Activated CD8-positive, alpha-beta memory T cell treated with anti-CD3 and anti-CD28 coated beads, Interleukin-2, amount 10 ng/mL, durations not matched to agents 7 days and 5 days (primary cell): Measurements from ENCODE around the gene ZNF174. TPM values are rescaled to one million over a fixed set of nuclear protein-coding genes. Genes with fewer than 3 reads are reported as not detected.

Experiments
- ATAC-seq: fragments of 150-1000 bp; cut with Tn5 transposase; one replicate; pipeline ENCODE4 v1.10.0; 2021; ENCODE audit warnings: moderate library complexity
- CTCF ChIA-PET: fragments of 350-600 bp; sonication (Branson Sonifier 250); formaldehyde crosslinking; loops from one replicate; lab custom pipeline; 2021; ENCODE audit warnings: antibody characterized with exemption; lab: Charles Lee
- DNase-seq: peaks from one replicate; pipeline ENCODE4 v3.0.0-alpha.2; 2020
- H3K27ac Mint-ChIP-seq: one replicate; pipeline ENCODE4 v1.8.0; 2021; ENCODE audit warnings: mild to moderate bottlenecking, mixed read lengths
- H3K27me3 Mint-ChIP-seq: one replicate; pipeline ENCODE4 v1.8.0; 2021; ENCODE audit warnings: mixed read lengths
- H3K36me3 Mint-ChIP-seq: one replicate; pipeline ENCODE4 v1.8.0; 2021; ENCODE audit warnings: mild to moderate bottlenecking, mixed read lengths
- H3K4me1 Mint-ChIP-seq: one replicate; pipeline ENCODE4 v1.8.0; 2021; ENCODE audit warnings: mixed read lengths
- H3K4me3 Mint-ChIP-seq: one replicate; pipeline ENCODE4 v1.8.0; 2021; ENCODE audit warnings: mild to moderate bottlenecking, moderate library complexity, mixed read lengths
- H3K9me3 Mint-ChIP-seq: one replicate; pipeline ENCODE4 v1.8.0; 2022; ENCODE audit warnings: low read depth, mixed read lengths
- total RNA-seq, 2 experiments: library from RNA; stranded (reverse); gene quantifications; one replicate each; pipeline ENCODE4 v1.2.3, GENCODE V29; 2021

ZNF174 gene
- 10 to 100 TPM; 13.9 to 15.4 TPM for total RNA-seq

DNA sequence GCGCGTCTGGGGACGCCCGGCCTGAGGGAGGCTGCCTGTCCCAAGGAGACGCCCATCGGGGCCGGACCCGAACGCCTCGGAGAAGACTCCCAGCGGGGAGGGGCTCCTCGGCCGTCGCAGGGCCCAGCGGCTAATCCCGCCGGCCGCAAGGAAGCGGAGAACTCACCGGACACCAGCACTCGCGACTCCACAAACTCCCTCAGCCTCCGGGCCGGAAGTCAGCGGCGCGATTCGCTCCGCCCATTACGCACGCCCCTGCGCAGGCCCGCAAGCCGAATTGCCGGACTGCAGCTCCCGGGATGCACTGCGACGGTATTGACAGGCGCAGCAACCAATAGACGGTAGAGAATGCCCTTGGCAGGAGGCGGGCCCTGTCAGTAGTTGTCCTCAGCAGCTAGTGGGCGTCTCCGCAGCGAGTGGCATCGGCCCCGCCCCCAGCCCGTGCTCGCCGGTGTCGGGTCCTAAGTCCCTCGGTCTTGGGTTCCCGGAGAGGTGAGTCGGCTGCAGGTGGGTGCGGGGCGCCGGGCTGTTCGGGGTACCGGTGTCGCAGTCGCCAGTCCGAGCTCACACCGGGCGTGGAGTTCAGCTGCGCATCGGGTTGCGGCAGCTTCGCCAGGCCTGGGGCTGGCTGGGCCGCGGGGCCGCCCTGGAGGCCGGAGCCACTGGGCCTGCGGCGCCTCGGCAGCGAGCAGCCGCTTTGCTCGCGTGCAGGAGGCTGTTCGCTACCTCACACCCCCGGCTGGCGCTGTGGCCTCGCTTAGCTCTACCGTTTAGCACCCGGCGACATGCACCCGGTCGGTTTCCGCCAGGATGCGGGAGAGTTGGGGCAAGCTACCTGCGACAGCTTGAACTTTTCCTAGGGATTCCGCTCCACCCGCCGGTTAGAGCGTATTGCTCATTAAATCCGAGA is at the start of gene ZNF174, which contains the start of gene ZSCAN32:
Gene ZNF174, plus strand, starts transcription at position 437 of the 910 bp plus-strand sequence. CDS start 790 bp downstream, outside the sequence.
Gene ZSCAN32, minus strand, starts transcription at position 226 of the 910 bp plus-strand sequence. CDS start 3,447 bp downstream, outside the sequence.
- ATAC-seq (peak; percentile 98), DNase-seq (peak; percentile 100)
- peaks cover 31% of the 10 kb centered on the region for H3K9me3 Mint-ChIP-seq
- H3K4me3 Mint-ChIP-seq = peak within 1 kb of the TSS; percentile 81
- peak within 1 kb of the TSS; percentile 86 for H3K27ac Mint-ChIP-seq
- CTCF ChIA-PET = interaction anchor here (0.7 to 2.0 kb wide), 21 partner anchors 8 to 272 kb away, joined by 3 to 9 read pairs (median 3); partner anchors contain the start of genes CLUAP1, NAA60, TIGD7 and ZNF200
- peaks cover 25% of the 10 kb centered on the region for H3K4me1 Mint-ChIP-seq
- H3K36me3 Mint-ChIP-seq = peaks cover 72% of the 10 kb centered on the region
- H3K27me3 Mint-ChIP-seq = no peaks in the 10 kb centered on the region

DNA sequence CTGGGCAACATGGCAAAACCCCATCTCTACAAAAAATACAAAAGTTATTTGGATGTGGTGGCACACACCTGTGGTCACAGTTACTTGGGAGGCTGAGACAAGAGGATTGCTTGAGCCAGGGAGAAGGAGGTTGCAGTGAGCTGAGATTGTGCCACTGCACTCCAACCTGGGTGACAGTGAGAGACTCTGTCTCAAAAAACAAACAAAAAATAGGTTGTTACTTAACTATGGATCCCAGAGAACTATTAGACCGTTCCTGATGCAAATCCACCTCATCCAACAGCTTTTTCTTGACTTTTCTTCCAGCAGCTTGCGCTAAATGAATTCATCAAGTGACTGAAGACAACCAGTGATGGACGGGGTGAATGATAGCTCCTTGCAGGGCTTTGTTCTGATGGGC is 45.4 kb upstream of the ZNF174 start, which contains the start of gene OR2C1:
Gene OR2C1, plus strand, starts transcription at position 301 of the 400 bp plus-strand sequence. Its CDS starts 52 bp downstream, at position 353.
- H3K4me1 Mint-ChIP-seq = peaks cover 2% of the 10 kb centered on the region
- no peak within 1 kb of the TSS for H3K27ac Mint-ChIP-seq
- H3K9me3 Mint-ChIP-seq = peaks cover 17% of the 10 kb centered on the region
- peaks cover 6% of the 10 kb centered on the region for H3K27me3 Mint-ChIP-seq
- DNase-seq = no peak
- no peak for ATAC-seq
- peaks cover 3% of the 10 kb centered on the region for H3K36me3 Mint-ChIP-seq
- CTCF ChIA-PET = no interaction called here
- no peak within 1 kb of the TSS for H3K4me3 Mint-ChIP-seq

DNA sequence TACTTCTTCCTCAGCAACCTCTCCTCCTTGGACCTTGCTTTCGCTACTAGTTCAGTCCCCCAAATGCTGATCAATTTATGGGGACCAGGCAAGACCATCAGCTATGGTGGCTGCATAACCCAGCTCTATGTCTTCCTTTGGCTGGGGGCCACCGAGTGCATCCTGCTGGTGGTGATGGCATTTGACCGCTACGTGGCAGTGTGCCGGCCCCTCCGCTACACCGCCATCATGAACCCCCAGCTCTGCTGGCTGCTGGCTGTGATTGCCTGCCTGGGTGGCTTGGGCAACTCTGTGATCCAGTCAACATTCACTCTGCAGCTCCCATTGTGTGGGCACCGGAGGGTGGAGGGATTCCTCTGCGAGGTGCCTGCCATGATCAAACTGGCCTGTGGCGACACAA is 44.9 kb upstream of the ZNF174 start:
- CTCF ChIA-PET = no interaction called here
- Mint-ChIP-seq H3K36me3 (peaks cover 3% of the 10 kb centered on the region), H3K4me3 (no peak overlapping the region), H3K9me3 (peaks cover 19% of the 10 kb centered on the region), H3K4me1 (peaks cover 2% of the 10 kb centered on the region), H3K27ac (no peak overlapping the region), H3K27me3 (peaks cover 6% of the 10 kb centered on the region)
- DNase-seq (no peak), ATAC-seq (no peak)

DNA sequence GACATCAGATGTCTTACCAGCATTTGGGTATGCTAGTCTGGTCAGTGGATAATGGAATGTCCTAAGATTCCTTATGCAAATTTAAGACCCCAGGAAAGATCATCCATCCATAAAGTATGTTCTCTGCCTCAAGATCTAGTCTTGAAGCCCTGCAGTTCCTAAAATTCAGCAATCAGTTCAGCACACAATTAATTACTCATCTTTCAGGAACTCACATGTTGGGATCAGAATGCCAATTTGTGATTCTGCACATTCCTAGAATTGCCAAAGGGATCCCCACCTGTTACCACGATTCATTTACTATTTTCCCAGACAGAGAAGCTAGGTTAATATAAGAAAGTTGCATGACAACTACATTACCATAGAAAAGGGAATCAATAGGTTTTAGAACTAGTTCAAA is 42.1 kb upstream of the ZNF174 start:
- Mint-ChIP-seq H3K9me3 (peaks cover 26% of the 10 kb centered on the region), H3K27me3 (peaks cover 6% of the 10 kb centered on the region), H3K36me3 (peaks cover 6% of the 10 kb centered on the region), H3K4me1 (peaks cover under 1% of the 10 kb centered on the region), H3K27ac (no peak overlapping the region), H3K4me3 (no peak overlapping the region)
- DNase-seq (no peak), ATAC-seq (no peak)
- CTCF ChIA-PET = no interaction called here

DNA sequence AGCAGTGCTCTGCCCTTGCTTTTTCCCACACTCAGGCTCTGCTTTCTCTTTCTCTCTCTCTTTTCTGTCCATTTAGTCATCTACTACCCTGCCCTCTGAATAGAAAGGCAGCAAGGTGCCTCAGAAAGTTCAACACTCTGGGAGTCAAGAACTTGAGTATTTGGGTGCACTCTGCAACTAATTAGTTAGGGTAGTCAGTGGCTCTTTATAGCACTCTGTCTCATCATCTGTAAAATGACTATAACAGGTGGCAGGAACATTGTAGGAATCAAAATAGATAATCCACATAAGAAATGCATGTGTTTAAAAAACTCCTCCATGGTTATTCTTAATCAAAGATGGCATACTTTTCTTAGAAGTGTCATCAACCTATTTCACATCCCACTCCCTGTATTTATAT is 38.1 kb upstream of the ZNF174 start:
- DNase-seq (no peak), ATAC-seq (no peak)
- Mint-ChIP-seq H3K36me3 (peaks cover 14% of the 10 kb centered on the region), H3K27me3 (peaks cover 6% of the 10 kb centered on the region), H3K27ac (no peak overlapping the region), H3K4me3 (no peak overlapping the region), H3K4me1 (peaks cover 20% of the 10 kb centered on the region), H3K9me3 (peaks cover 19% of the 10 kb centered on the region)
- CTCF ChIA-PET = no interaction called here

DNA sequence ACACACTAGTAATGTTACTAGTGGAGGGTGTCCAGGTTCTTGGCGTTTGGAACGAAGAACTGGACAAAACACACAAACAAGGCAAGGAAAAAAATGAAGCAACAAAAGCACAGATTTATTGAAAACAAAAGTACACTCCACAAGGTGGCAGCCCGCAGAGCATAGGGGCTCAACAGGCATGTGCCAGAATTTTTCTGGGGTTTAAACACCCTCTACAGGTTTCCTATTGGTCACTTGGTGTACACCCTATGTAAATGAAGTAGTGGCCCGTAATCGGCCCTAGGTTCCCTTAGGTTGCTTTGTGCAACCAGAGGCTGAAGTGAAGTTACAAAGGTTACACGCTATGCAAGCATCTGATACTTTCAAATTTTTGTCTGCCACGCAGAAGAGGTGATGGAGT is 37.2 kb upstream of the ZNF174 start:
- peaks cover 5% of the 10 kb centered on the region for H3K27me3 Mint-ChIP-seq
- peak overlapping the region; percentile 58 for H3K27ac Mint-ChIP-seq
- no peak overlapping the region for H3K4me3 Mint-ChIP-seq
- no peak for ATAC-seq
- H3K36me3 Mint-ChIP-seq = peaks cover 16% of the 10 kb centered on the region
- H3K9me3 Mint-ChIP-seq = peaks cover 17% of the 10 kb centered on the region
- CTCF ChIA-PET = no interaction called here
- DNase-seq = no peak
- H3K4me1 Mint-ChIP-seq = peaks cover 20% of the 10 kb centered on the region

DNA sequence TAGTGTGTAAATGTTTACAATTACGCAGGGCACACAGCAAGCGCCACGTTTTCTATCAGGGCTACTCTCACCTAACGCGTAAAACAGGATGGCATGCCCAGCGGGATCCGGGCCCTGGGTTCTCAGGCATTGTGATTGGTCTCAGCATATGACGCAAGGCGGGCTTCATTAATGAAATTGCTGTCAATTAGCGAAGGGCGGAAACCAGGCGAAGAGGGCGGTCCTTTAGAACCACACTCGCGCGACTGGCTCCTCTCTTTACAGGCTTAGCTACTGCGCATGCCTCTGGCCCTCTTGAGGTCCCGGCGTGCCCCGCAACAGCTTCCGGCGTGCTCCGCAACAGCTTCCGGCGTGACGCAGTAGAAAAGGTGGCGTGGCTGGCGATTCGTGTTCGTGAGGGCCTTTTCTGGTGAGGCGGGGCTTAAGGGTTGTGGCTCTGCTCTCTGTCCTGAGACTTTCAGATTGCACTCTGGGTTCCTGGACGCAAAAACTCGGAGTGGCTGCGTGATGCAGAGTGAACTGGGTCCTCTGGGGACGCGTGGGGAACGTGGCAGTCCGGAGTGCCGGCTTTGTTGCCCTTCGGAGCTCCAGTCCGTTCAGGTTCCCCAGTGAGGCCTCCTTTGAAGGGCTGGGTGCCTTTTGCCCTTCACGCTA is 36.1 kb upstream of the ZNF174 start:
- Mint-ChIP-seq H3K4me1 (peaks cover 20% of the 10 kb centered on the region), H3K4me3 (peak overlapping the region; percentile 71), H3K27me3 (peaks cover 3% of the 10 kb centered on the region), H3K9me3 (peaks cover 13% of the 10 kb centered on the region), H3K36me3 (peaks cover 19% of the 10 kb centered on the region), H3K27ac (peak overlapping the region; percentile 88)
- CTCF ChIA-PET = interaction anchor here (1.0 to 1.3 kb wide), 3 partner anchors 8 to 79 kb away, joined by 3 to 5 read pairs (median 4); partner anchors contain the start of genes NAA60, ZNF174 and ZSCAN32
- peak; percentile 95 for DNase-seq
- peak; percentile 97 for ATAC-seq

DNA sequence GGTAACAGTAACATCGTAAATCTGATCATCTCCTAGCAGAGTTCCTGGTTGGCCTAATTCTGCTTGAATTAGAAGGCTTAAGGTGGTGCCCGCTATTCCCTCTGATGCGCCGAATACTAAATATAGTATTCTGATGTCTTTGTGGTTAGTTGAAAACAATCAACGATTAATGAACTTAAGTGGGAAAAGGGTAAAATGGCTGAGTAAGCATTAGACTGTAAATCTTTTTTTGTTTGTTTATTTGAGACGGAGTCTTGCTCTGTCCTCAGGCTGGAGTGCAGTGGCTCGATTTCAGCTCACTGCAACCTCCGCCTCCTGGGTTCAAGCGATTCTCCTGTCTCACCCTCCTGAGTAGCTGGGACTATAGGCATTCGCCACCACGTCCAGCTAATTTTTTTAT is 31.9 kb upstream of the ZNF174 start:
- Mint-ChIP-seq H3K36me3 (peaks cover 18% of the 10 kb centered on the region), H3K4me1 (peaks cover 18% of the 10 kb centered on the region), H3K27ac (no peak overlapping the region), H3K27me3 (no peaks in the 10 kb centered on the region), H3K4me3 (no peak overlapping the region), H3K9me3 (peaks cover 11% of the 10 kb centered on the region)
- ATAC-seq (no peak), DNase-seq (no peak)
- CTCF ChIA-PET = no interaction called here

DNA sequence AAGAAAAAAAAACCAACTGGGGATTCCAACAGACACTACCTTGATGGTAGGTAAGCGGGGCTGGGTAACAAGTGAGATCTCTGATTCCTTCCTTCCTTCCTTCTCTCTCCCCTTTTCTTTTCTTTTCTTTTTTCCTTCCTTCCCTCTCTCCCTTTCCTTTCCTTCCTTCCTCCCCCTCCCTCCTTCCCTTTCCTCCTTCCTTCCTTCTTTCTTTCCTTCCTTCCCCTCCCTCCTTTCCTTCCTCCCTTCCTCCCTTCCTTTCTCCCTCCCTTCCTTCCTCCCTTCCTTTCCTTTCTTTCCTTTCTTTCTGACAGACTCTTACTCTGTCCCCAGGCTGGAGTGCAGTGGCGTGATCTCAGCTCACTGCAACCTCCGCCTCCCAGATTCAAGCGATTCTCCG is 25.3 kb upstream of the ZNF174 start:
- H3K4me1 Mint-ChIP-seq = no peaks in the 10 kb centered on the region
- ATAC-seq (no peak), DNase-seq (no peak)
- peaks cover 20% of the 10 kb centered on the region for H3K36me3 Mint-ChIP-seq
- CTCF ChIA-PET = no interaction called here
- H3K27me3 Mint-ChIP-seq = no peaks in the 10 kb centered on the region
- no peak overlapping the region for H3K27ac Mint-ChIP-seq
- no peak overlapping the region for H3K4me3 Mint-ChIP-seq
- peaks cover 29% of the 10 kb centered on the region for H3K9me3 Mint-ChIP-seq

DNA sequence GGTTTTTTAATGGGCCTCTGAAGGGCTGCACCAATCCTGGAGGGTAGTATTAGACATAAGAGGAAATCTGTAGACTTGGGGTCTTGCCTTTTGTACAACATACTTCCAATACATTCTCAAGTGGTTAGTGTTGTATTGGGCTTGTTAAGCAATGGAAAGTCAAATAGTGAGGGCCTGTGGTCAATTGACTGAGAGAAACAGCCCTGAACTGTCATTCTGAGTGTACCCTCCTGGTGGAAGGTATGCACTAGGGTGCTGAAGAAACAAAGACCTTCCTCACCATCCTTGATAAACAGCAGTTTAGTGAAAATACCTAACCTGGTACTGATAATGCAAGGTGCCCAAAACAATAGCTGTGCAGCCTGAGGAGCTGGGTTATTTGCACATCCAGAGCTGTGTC is 23.1 kb upstream of the ZNF174 start:
- no peaks in the 10 kb centered on the region for H3K4me1 Mint-ChIP-seq
- no peaks in the 10 kb centered on the region for H3K27me3 Mint-ChIP-seq
- no peak overlapping the region for H3K27ac Mint-ChIP-seq
- H3K36me3 Mint-ChIP-seq = peaks cover 40% of the 10 kb centered on the region
- CTCF ChIA-PET = interaction anchor here (1.3 kb wide), 1 partner anchor 74 kb away, joined by 3 read pairs; no protein-coding TSS in a partner anchor
- H3K4me3 Mint-ChIP-seq = no peak overlapping the region
- ATAC-seq = no peak
- no peak for DNase-seq
- peaks cover 45% of the 10 kb centered on the region for H3K9me3 Mint-ChIP-seq

DNA sequence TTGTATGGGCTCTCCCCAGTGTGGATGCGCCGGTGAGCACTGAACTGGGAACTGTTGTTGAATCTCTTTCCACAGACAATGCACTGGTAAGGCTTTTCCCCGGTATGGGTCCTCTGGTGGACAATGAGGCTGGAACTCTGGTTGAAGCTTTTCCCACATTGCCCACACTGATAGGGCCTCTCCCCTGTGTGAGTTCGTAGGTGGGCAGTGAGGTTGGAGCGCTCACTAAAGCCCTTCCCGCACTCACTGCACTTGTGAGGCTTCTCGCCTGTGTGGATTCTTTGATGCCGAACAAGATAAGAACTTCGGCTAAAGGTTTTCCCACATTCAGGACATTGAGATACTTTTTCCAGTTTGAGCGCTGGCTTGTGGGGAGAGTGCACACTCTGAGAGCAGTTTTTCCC is 18.0 kb upstream of the ZNF174 start:
- CTCF ChIA-PET = interaction anchor here (1.5 kb wide), 1 partner anchor 18 kb away, joined by 3 read pairs; the partner anchor contains the start of genes ZNF174 and ZSCAN32
- no peak overlapping the region for H3K27ac Mint-ChIP-seq

DNA sequence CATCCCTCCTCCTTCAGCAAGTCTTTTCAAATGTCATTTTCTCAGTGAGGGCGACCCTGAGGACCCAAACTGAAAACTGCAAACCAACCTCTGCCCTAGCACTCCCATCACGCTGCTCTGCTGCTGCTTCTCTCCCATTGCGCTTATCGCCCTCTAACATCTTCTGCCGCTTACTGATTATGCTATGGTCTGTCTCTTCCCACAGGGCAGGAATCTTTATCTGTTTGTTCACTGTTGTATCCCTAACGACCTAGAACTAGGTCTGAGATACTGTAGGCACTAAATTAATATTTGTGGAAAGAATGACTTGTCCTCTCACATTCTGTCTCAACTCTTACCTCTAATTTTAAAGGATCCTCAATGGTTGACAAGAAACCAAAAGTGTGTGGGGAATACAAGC is 12.7 kb upstream of the ZNF174 start:
- Mint-ChIP-seq H3K27me3 (no peaks in the 10 kb centered on the region), H3K9me3 (peaks cover 36% of the 10 kb centered on the region), H3K27ac (no peak overlapping the region), H3K4me3 (no peak overlapping the region), H3K4me1 (no peaks in the 10 kb centered on the region), H3K36me3 (peaks cover 84% of the 10 kb centered on the region)
- no peak for DNase-seq
- no peak for ATAC-seq
- CTCF ChIA-PET = interaction anchor here (1.0 kb wide), 1 partner anchor 13 kb away, joined by 3 read pairs; the partner anchor contains the start of gene ZNF174

More for the DNA sequence above, 18.0 kb upstream of the ZNF174 start:
- Mint-ChIP-seq H3K36me3 (peaks cover 78% of the 10 kb centered on the region), H3K4me1 (no peaks in the 10 kb centered on the region), H3K27me3 (no peaks in the 10 kb centered on the region), H3K4me3 (no peak overlapping the region), H3K9me3 (peaks cover 53% of the 10 kb centered on the region)
- no peak for DNase-seq
- no peak for ATAC-seq

DNA sequence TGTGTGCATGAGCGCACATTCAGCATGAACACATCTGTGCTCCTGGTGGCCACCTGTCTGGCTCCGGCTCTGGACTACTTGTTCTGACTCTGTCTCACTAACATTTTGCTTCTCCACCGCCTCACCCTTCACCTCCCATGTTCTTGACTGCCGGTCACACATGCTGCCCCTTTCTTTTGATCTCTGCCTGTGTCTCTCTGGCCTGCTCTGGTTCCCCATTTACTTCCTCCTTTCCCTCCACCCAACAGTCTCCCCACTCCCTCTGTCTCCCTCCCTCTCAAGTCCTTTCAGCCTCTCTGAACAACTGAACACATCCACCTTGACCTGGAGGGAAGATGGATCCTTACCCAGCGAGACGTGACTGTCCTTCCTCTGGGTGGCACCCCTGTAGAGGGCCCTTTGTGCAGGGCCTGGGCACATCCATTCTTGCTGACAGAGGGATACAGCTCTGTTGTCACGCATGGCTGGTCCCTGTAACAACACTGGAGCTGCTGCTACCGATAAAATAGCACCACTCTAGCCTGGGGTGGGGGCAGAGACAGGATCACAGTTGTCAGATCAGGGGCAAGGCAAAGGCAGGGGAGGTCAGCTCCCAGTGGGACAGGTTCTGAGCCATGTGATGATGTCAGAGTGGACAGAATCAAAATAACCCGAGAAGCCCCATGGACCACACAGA is 11.2 kb upstream of the ZNF174 start:
- Mint-ChIP-seq H3K4me1 (no peaks in the 10 kb centered on the region), H3K36me3 (peaks cover 84% of the 10 kb centered on the region), H3K9me3 (peaks cover 34% of the 10 kb centered on the region), H3K27me3 (no peaks in the 10 kb centered on the region), H3K27ac (no peak overlapping the region), H3K4me3 (no peak overlapping the region)
- CTCF ChIA-PET = no interaction called here
- ATAC-seq (no peak), DNase-seq (no peak)
